Medulla oblongata (tissue), 1 donor: ENCODE data around the gene MIER2.

Experiments
- DNase-seq: peaks from one replicate; pipeline ENCODE4 v3.0.0-alpha.2; 2015; ENCODE audit errors: extremely low spot score

Gene MIER2

GRCh38 chr19:377801-378581 lies 33.4 kb upstream of the MIER2 start:
- DNase-seq: no peak

- no peak for DNase-seq
These were observed 31.5 kb upstream of the MIER2 start for GRCh38 chr19:376111-376470.

DNA sequence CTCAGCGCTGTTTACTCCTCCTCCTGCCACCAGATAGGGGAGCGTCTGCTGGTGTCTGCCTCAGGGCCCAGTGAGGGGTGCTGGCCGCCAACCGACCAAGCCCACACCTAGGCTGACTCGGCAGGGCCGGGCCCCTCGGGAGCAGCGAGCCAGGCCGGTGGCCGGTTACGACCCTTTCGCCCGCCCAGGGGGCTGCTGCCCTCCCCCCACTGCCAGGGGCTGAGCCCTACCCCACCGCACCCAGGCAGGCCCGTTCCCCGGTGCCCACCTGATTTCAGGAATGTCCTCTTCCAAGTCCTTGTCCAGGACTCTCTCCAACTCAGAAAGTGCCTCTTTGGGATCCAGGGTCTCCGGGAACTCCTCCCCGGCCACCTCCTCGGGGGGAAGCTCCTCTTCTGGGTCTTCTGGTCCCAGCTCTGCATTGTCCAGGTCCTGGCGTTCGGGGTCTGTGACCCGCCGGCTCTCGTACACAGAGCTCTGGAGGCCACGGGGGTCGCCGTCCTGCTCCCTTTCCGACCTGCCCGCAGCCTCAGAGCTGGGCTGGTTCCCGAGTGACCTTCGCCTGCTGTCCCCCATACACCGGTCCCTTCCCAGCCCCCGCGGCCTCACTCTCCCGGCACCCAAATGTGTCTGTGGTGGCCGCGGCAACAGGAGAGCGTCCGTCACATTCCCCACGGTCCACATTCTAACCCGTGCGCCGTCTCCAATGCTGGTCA lies 31.0 kb upstream of the MIER2 start:
- no peak for DNase-seq

DNA sequence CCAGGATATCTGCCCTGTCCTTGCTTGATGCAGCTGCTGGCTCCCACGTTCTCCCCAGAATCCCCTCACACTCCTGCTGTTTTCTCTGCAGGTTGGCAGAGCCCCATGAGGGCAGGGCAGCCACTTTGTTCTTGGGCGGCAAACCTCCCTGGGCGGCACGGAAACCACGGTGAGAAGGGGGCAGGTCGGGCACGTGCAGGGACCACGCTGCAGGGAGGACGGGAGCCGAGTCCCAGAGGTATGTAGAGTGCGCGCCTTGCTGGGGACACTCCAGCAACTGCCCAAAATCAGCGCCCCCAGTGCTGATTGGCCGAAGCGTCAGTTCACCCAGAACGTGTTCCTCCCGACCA lies 30.3 kb upstream of the MIER2 start:
- no peak for DNase-seq

DNA sequence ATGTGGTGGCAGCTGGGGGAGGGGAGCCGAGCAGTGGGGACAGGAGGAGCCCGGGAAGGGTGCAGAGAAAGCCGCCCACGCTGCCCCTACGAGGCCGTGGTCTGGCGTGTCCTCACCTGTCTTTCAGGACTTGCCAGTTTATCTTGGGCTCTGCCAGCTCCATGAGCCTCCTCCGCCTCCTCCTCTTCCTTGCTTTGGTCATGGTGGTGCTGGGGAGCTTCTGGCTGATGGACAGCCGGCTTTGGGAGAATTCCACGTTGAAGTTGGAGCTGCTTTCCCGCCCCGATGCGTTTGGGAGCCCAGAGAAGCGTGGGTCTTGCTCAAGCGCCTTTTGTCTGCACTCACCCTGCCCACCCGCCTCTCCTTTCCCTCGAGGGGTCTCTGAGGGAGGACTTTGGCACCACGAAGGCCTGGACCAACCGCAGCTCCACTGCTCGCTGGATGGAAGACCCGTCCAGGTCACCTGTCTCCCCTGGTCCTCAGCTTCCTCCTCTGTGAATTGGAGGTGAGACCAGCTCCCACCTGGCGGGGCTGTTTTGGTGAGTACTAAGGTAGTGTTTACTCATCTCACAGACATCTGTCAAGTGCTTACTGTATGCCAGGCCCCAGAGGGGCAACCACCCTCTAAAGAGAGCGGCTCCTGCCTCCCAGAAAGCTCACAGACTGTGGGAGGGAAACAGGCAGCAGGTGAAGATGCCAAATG lies 29.7 kb upstream of the MIER2 start:
- no peak for DNase-seq

GRCh38 chr19:373391-374182 lies 29.0 kb upstream of the MIER2 start:
- no peak for DNase-seq

DNA sequence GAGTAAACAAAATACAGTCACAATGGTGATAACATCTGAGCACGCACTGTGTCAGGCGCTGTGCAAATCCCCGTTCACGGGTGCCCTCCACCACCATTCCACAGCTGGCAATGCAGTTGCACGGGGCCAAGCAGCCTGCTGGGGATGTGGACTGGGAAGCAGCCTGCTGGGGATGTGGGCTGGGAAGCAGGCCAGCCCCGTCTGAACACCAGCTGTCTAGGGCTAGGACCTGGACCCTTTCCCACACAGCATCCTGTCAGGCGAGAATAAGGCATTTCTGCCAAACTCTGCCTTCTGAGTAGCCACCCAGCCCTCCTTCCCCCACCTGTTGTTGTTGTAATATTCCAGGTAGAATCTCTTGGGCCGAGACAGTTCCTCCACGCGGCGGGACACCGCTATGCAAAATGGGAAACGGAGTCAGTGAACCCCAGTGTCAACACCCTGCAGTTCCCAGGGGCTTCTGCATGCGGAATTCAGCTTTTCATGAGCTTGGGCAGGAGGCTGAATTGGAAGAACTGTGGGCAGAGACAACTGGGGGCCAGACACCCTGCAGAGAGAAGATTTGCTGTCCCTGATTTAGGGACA lies 27.8 kb upstream of the MIER2 start:
- DNase-seq: peak; percentile 21

DNA sequence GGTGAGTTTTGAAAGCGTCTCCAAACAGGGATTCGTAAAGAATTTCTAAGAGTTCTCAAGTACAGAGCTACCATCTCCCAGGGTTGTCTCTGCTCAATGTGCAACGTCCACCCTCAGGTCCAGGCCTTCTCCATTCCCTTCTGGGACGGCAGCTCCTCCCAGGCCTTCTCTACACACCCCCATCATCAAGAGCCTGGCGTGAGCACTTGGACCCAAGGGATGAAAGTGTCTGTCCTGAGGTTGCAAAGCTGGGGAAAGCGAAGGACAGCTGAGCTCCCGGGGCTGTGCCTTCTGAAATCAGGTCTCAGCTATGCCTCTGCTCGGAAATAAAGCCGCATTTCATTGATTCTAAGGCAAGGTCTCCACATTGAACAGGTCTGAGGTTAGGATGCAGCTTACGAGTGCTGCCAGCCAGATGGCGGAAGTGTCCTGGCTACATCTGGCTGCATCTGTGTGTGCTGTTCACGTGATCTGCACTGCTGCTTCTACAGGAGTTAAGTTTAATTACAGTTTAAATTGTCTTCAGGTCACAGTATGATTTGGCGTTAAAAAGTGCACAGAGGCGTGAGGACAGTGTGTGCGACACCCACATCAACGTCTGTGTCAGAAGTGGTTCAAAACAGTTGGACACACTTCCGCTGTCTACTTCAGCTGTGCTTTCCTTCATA lies 27.0 kb upstream of the MIER2 start:
- DNase-seq: no peak

DNA sequence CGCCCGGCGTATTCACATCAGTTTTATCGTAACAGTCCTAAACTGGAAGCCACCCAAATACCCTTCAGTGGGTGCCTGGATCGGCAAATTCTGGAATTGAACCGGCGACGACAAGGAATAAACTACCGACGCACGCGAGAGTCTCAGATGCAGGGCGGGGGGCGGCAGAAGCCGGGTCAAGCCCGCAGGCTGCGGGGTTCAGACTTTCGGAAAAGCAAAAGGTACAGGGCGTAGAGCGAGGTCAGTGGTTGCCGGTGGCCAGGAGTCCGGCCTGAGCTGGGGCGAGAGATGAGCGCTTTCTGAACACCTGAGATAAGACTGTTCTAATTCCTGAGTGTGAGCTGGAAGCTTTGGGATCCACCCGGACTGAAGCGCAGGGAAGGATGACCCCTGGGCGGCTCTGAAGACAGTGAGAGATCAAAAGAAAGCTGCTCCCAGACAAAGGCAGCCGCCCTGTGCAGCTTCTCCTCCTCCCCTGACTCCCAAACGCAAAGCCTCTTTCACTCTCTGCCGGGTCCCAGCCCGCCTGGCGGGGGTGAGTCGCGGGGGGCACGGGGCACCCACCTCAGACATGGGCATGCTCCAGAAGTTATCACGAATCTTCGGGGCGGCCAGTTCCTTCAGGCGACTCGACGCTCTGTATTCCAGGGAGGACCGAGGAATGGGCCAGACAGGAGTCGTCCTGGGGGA lies 26.2 kb upstream of the MIER2 start:
- no peak for DNase-seq

DNA sequence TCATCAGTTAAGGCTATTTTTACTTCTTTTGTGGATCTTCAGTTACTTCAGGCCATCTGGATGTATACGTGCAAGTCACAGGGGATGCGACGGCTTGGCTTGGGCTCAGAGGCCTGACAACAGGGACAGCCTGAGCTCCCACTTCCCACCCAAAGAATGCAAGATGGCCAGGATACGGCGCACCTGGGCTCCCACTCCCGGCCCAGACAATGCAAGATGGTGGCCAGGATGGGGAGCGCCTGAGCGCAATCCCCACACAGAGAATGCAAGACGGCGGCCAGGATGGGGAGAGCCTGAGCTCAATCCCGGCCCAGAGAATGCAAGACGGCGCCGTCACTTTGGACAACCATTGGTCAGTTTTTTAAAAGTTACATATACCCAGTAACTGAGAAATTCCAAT lies 25.3 kb upstream of the MIER2 start:
- DNase-seq: no peak

DNA sequence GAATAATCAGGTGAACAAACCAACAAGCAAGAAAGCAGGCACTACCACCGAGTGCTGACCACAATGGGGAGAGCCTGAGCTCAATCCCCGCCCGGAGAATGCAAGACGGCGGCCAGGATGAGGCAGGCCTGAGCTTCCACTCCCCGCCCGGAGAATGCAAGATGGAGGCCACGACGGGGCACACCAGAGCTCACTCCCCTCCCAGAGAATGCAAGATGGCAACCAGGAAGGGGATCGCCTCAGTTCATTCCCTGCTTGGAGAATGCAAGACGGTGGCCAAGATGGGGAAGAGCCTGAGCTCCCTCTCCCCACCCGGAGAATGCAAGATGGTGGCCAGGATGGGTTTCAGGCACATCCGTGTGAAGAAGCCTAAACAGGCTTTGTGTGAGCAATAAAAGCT lies 24.7 kb upstream of the MIER2 start:
- no peak for DNase-seq

GRCh38 chr19:368630-369024 lies 24.0 kb upstream of the MIER2 start:
- no peak for DNase-seq

GRCh38 chr19:367963-368629 lies 23.5 kb upstream of the MIER2 start:
- DNase-seq: no peak

- no peak for DNase-seq
These were observed 23.0 kb upstream of the MIER2 start for GRCh38 chr19:367561-367960.

GRCh38 chr19:366951-367350 lies 22.4 kb upstream of the MIER2 start:
- no peak for DNase-seq

DNA sequence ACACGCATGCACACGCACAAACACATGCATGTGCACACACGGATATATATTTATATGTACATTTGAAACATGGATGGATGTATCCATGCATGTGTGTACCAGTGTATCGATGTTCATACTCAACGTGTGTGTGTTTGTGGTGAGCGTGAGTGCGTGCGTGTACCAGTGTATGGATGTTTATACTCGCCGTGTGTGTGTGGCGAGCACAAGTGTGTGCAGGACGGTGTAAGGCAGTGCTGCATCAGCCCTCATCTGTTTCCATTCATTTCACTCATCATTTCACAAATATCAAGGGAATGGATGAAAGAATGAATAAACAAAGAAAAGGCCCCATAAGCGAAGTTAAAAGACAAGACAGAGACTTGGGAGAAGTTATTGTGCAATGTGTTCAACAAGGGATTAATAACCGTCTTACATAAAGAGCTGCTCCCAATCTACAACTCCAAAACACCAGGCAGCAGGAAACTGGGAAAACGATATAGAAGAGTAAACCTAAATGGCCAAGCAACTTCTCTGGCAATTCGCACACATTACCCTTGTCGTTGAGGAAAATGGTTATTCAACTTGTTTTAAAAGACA lies 21.7 kb upstream of the MIER2 start:
- no peak for DNase-seq

DNA sequence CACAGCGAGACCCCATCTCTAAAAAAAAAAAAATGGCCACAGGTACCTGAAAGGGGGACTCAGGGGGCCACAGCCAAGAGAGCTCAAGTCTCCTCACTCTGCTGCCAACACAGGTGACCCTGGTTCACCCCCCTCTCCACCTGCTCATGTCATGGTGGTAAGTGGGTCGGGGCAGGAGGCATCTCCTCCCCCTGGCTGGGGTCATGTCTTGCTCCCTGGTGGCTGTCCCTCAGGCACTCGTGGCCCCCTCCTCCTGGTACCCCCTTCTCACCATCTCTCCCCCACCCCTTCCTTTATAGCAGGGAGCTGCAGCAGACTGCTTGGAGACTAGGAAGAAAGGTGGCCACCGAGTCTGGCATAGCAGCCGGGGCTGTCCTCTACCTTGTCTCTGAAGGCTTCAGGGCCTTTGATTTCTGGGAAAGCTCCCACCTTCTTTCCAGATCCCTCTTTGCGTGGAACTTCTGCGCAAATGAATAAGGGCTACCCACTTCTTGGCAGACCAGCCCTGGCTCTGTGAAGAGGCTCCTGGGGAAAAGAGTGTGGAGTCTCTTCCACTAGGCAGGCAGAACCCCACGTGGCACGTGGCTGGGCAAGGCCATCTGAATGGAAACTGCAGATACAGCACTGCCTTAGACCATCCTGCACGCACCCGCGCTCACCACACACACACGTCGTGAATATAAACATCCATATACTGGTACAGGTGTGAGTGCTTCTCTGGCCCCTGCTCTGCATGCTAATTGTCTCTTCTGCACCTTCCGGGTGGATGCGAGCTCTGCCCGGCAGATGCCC lies 20.1 kb upstream of the MIER2 start:
- DNase-seq: no peak

GRCh38 chr19:362683-363082 lies 18.1 kb upstream of the MIER2 start:
- no peak for DNase-seq

- no peak for DNase-seq
These were observed 17.6 kb upstream of the MIER2 start for GRCh38 chr19:362154-362553.
